Activated CD4-positive, alpha-beta memory T cell treated with anti-CD3 and anti-CD28 coated beads, Interleukin-2, amount 10 ng/mL, durations not matched to agents 7 days and 5 days (primary cell): ENCODE data around the gene GPR17. TPM values are rescaled to one million over a fixed set of nuclear protein-coding genes. Genes with fewer than 3 reads are reported as not detected.

Source experiments
- CTCF ChIA-PET: fragments of 350-600 bp; sonication (Branson Sonifier 250); formaldehyde crosslinking; loops from one replicate; lab custom pipeline; 2021; ENCODE audit warnings: antibody characterized with exemption, inconsistent platforms; lab: Charles Lee
- POLR2A ChIA-PET: fragments of 350-600 bp; sonication (Branson Sonifier 250); formaldehyde crosslinking; loops from one replicate; lab custom pipeline; 2021; ENCODE audit warnings: antibody characterized with exemption; lab: Charles Lee
- DNase-seq: peaks from one replicate; pipeline ENCODE4 v3.0.0-alpha.2; 2020
- H3K27ac Mint-ChIP-seq: one replicate; pipeline ENCODE4 v1.8.0; 2021; ENCODE audit warnings: mild to moderate bottlenecking, mixed read lengths
- H3K27me3 Mint-ChIP-seq: one replicate; pipeline ENCODE4 v1.8.0; 2021; ENCODE audit warnings: mixed read lengths
- H3K36me3 Mint-ChIP-seq: one replicate; pipeline ENCODE4 v1.8.0; 2021; ENCODE audit warnings: low read depth, mixed read lengths
- H3K4me1 Mint-ChIP-seq: one replicate; pipeline ENCODE4 v1.8.0; 2021; ENCODE audit warnings: mixed read lengths
- H3K4me3 Mint-ChIP-seq: one replicate; pipeline ENCODE4 v1.8.0; 2021; ENCODE audit warnings: mild to moderate bottlenecking, mixed read lengths
- H3K9me3 Mint-ChIP-seq: one replicate; pipeline ENCODE4 v1.8.0; 2021; ENCODE audit warnings: mixed read lengths
- total RNA-seq, 2 experiments: library from RNA; stranded (reverse); gene quantifications; one replicate each; pipeline ENCODE4 v1.2.3, GENCODE V29; 2021

GPR17 gene
- total RNA-seq, 2 experiments from 2014 or later, result not detected

DNA sequence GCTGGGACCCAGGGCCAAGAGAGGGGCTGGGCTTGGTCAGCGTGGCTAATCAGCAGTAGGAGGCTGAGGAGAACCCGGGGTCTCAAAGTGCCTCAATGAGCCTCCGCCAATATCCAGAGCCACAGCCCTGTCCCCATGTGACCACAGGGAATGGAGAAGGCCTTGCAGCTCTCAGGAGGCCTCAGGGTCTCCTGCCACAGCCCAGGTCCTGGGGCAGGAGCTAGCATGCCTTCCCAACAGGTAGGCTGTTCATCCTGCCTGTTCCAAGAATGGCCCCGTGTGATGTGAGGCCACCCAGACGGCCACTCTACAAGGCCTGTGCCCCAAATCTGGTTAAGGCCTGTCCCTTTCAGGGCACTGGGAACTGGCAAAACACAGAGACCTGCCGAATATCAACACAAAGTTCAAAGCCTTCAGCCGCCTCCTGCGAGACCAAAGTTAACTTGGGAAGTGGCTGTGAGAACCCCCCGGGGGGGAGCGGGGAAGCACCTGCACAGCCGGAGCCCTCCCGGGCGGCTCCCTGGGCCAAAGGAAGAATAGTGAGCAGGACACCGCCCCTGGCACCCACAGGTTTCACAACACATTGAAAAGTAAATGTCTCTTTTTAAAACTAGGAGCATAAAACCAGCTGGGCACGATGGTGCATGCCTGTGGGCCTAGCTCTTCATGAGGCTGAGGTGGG lies 33.9 kb downstream of the GPR17 start:
- peaks cover 5% of the 10 kb centered on the region for H3K4me1 Mint-ChIP-seq
- H3K27me3 Mint-ChIP-seq, result peaks cover 40% of the 10 kb centered on the region
- no peaks in the 10 kb centered on the region for H3K9me3 Mint-ChIP-seq
- ChIA-PET CTCF (no interaction called here), POLR2A (no interaction called here)
- H3K36me3 Mint-ChIP-seq, result no peaks in the 10 kb centered on the region
- DNase-seq, result no peak
- H3K4me3 Mint-ChIP-seq, result no peak overlapping the region
- no peak overlapping the region for H3K27ac Mint-ChIP-seq

DNA sequence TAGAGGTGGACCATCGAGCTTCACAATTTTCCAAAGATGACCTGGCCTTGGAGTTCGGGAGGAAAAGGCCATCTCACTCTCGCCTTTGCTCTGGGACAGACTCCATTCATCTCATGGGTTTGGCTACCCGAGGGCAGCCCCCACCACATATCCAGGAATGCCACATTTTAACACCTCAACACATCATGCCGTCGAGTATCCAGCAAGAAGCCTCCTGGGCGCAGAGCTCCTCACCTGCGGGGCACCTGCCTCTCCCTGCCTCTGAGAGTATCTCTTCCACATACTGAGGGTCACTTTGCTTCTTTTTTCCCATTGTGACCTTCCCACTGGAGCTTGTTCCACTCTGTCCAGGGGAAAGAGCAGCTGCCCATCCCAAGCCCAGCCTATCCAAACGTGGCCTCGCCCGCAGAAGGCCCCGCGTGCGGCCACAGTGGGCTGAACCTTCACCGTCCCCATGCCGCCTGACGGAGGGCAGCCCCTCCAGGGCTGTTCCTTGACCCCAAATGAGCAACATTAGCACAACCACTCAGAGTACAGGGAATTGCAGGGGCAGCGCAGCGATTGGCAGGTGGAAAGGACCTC lies 34.8 kb downstream of the GPR17 start:
- Mint-ChIP-seq H3K36me3 (no peaks in the 10 kb centered on the region), H3K27ac (no peak overlapping the region)
- CTCF ChIA-PET, result interaction anchor here (0.7 kb wide), 1 partner anchor 90 kb away, joined by 3 read pairs; no protein-coding TSS in a partner anchor

DNA sequence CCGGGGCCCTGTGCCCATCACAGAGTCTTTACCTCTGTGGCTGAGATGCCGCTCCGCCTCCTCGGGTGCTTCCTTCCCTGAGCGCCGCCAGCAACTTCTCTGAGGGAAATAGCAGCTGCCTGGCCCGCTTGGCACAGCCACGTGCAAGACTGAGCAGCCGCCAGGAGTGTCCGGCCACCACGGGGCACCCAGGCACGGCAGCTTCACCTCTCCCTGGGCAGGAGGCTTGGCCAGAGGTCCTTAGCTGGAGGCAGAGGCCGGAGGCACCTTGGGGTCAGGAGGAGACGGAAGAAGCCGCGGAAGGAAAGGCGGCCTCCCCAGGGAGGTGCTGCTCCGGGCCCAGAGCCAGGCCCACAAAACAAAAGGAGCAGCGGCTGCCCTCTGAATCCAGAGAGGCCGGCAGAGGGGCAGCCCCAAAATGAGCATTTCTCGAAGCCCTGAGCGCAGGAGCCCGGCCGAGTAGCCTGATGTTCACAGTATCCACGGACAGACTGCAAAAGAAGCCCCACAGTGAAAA lies 35.4 kb downstream of the GPR17 start:
- Mint-ChIP-seq H3K36me3 (no peaks in the 10 kb centered on the region), H3K4me1 (no peaks in the 10 kb centered on the region), H3K27me3 (peaks cover 42% of the 10 kb centered on the region), H3K27ac (no peak overlapping the region), H3K4me3 (no peak overlapping the region), H3K9me3 (no peaks in the 10 kb centered on the region)
- ChIA-PET CTCF (no interaction called here), POLR2A (no interaction called here)
- no peak for DNase-seq

More for the DNA sequence above, 34.8 kb downstream of the GPR17 start:
- peaks cover 40% of the 10 kb centered on the region for H3K27me3 Mint-ChIP-seq
- no peaks in the 10 kb centered on the region for H3K9me3 Mint-ChIP-seq
- no peak for DNase-seq
- no peak overlapping the region for H3K4me3 Mint-ChIP-seq
- POLR2A ChIA-PET, result no interaction called here
- H3K4me1 Mint-ChIP-seq, result peaks cover 3% of the 10 kb centered on the region

DNA sequence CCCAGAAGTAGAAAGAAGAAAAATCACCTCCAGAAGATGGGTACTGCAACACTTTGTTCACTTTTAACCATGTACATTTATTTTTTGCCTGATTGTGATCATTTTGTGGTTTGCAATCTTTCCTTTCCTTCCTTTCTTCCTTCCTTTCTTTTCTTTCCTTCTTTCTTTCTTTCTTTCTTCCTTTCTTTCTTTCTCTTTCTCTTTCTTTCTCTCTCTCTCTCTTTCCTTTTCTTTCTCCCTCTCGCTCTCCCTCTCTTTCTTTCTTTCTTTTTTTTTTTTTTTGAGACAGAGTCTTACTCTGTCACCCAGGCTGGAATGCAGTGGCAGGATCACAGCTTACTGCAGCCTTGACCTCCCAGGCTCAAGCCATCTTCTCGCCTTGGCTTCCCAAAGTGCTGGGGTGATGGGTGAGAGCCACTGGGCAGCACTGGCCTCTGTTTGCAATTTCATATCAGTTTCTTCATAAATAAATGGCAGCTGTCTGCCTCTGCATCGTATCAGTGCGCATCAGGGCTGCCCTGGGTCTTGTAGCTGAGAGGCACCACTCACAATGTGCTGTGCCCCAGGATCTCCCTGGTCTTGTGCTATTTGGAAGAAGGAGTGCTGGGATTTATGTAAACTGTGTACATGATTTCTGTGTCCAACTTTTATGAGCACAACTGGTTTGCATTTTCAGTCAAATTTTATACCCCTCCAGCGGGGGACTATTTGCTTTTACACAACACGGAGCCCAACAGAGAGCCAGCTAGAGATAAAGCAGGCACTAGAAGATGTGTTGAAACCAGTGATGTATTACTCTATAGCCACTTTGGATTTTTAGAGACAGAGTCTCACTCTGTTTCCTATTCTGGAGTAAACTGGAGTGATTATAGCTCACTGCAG lies 36.3 kb downstream of the GPR17 start:
- no peak for DNase-seq
- H3K9me3 Mint-ChIP-seq, result no peaks in the 10 kb centered on the region
- H3K27me3 Mint-ChIP-seq, result peaks cover 40% of the 10 kb centered on the region
- no peak overlapping the region for H3K27ac Mint-ChIP-seq
- no peaks in the 10 kb centered on the region for H3K36me3 Mint-ChIP-seq
- no peaks in the 10 kb centered on the region for H3K4me1 Mint-ChIP-seq
- CTCF ChIA-PET, result interaction anchor here (1.8 kb wide), 1 partner anchor 91 kb away, joined by 3 read pairs; no protein-coding TSS in a partner anchor
- POLR2A ChIA-PET, result interaction anchor here (1.6 kb wide), 1 partner anchor 20 kb away, joined by 5 read pairs; no protein-coding TSS in a partner anchor
- no peak overlapping the region for H3K4me3 Mint-ChIP-seq

DNA sequence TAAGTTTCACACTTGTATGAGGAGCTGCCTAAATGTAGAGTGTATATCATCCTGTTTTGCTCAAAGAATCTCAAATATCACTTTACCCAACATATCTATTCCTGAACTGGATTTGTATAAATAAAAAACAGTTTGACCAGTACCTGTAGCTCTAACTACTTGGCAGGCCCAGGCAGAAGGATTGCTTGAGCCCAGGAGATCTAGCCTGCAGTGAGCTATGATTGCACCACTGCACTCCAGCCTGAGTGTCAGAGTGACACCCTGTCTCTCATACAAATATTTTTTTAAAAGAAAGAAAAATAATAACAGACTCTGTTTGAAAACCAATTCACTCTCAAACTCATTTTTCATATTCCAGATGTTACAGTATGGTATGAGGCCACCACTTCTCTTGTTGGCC lies 37.1 kb downstream of the GPR17 start:
- H3K9me3 Mint-ChIP-seq, result no peaks in the 10 kb centered on the region
- H3K27ac Mint-ChIP-seq, result no peak overlapping the region
- peaks cover 31% of the 10 kb centered on the region for H3K27me3 Mint-ChIP-seq
- no peak for DNase-seq
- H3K36me3 Mint-ChIP-seq, result no peaks in the 10 kb centered on the region
- H3K4me1 Mint-ChIP-seq, result no peaks in the 10 kb centered on the region
- H3K4me3 Mint-ChIP-seq, result no peak overlapping the region
- ChIA-PET CTCF (interaction anchor here (1.8 kb wide), 1 partner anchor 92 kb away, joined by 3 read pairs; no protein-coding TSS in a partner anchor), POLR2A (interaction anchor here (0.9 to 1.6 kb wide), 2 partner anchors 19 to 21 kb away, joined by 3 to 5 read pairs; no protein-coding TSS in a partner anchor)

DNA sequence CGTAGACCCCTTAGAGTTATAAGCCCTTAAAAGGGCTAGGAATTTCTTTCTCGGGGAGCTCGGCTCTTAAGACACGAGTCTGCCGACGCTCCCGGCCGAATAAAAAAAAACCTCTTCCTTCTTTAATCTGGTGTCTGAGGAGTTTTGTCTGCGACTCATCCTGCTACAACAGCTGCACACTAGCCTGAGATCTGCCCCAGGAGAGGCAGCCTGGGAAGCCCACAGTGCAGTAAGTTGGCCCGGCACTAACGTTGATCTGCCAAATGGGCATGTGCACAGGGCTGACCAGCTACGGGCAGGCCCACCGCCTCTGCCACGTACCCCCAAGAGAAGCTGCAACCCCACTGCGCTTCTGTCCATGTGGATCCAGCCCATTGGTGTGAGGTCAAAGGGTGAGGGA lies 37.8 kb downstream of the GPR17 start:
- H3K4me1 Mint-ChIP-seq, result no peaks in the 10 kb centered on the region
- DNase-seq, result no peak
- ChIA-PET POLR2A (interaction anchor here (0.9 to 1.6 kb wide), 2 partner anchors 18 to 20 kb away, joined by 3 to 5 read pairs; no protein-coding TSS in a partner anchor), CTCF (interaction anchor here (1.8 kb wide), 1 partner anchor 93 kb away, joined by 3 read pairs; no protein-coding TSS in a partner anchor)
- peaks cover 24% of the 10 kb centered on the region for H3K27me3 Mint-ChIP-seq
- H3K4me3 Mint-ChIP-seq, result no peak overlapping the region
- no peak overlapping the region for H3K27ac Mint-ChIP-seq
- H3K9me3 Mint-ChIP-seq, result peaks cover 4% of the 10 kb centered on the region
- H3K36me3 Mint-ChIP-seq, result peaks cover 2% of the 10 kb centered on the region

DNA sequence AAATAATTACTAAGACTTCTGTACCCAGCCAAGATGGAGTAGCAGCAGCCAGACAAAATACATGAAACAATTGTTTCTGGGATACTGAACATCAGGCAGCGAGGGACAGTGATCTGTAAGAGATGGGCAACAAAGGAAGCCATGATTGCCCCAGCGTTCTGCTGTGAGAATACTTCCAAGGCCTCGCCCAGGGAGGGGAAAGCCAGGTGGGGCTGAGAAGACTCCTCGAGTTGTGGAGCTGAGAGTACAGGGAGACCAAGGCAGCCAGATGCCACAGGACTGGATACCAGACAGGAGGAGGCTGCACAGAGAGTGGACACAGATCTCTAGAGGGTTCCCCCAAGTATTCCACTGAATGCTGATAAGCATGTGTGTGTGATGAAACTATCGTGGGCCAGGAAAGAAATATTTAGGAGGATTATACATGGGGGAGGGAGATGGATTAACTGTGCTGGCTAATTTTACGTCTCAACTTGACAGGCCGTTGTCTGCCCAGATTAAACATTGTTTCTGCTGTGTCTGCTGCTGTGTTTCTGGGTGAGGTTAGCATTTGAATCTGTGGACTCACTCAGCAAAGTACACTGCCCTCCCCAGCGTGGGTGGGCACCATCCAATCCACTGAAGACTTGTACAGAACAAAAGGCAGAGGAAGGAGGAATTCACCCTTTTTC lies 39.6 kb downstream of the GPR17 start:
- DNase-seq, result no peak
- ChIA-PET CTCF (no interaction called here), POLR2A (no interaction called here)
- Mint-ChIP-seq H3K9me3 (peaks cover 8% of the 10 kb centered on the region), H3K36me3 (peaks cover 3% of the 10 kb centered on the region), H3K27me3 (peaks cover 22% of the 10 kb centered on the region), H3K27ac (no peak overlapping the region), H3K4me1 (no peaks in the 10 kb centered on the region), H3K4me3 (no peak overlapping the region)

DNA sequence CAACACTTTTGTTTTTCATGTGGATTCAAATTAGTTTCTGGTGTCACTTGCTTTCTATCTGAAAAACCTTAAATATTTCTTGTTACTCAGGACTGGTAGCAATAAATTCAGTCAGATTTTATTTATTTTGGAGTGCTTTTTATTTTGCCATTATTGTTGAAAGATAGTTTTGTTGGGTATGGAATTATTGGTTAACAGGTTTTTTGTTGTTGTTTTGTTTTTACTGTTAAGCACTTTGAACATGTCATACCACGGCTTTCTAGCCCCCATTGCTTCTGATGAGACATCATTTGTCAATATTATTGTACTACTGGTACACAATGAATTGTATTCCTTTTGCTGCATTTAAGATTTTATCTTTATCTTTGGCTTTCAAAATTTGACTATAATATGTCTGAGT lies 42.5 kb downstream of the GPR17 start:
- no peaks in the 10 kb centered on the region for H3K4me1 Mint-ChIP-seq
- H3K4me3 Mint-ChIP-seq, result no peak overlapping the region
- ChIA-PET CTCF (no interaction called here), POLR2A (no interaction called here)
- peaks cover 15% of the 10 kb centered on the region for H3K27me3 Mint-ChIP-seq
- H3K27ac Mint-ChIP-seq, result no peak overlapping the region
- DNase-seq, result no peak
- peaks cover 16% of the 10 kb centered on the region for H3K9me3 Mint-ChIP-seq
- H3K36me3 Mint-ChIP-seq, result peaks cover 11% of the 10 kb centered on the region

DNA sequence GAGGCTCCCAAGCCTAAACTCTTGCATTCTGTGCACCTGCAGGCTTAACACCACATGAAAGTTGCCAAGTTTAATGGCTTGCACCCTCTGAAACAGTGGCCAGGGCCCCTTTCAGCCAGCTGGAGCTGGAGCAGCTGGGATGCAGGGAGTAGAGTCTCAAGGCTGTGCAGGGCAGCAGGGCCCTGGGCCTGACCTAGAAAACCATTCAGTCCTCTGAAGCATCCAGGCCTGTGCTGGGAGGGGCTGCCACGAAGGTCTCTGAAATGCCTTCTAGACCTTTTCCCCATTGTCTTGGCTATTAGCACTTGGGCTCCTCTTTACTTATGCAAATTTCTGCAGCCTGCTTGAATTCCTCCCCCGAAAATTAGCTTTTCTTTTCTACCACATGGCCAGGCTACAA lies 44.7 kb downstream of the GPR17 start:
- H3K4me1 Mint-ChIP-seq, result no peaks in the 10 kb centered on the region
- no peak overlapping the region for H3K4me3 Mint-ChIP-seq
- H3K27ac Mint-ChIP-seq, result no peak overlapping the region
- DNase-seq, result no peak
- H3K9me3 Mint-ChIP-seq, result peaks cover 16% of the 10 kb centered on the region
- peaks cover 13% of the 10 kb centered on the region for H3K27me3 Mint-ChIP-seq
- POLR2A ChIA-PET, result interaction anchor here (1.4 kb wide), 1 partner anchor 12 kb away, joined by 4 read pairs; no protein-coding TSS in a partner anchor
- peaks cover 11% of the 10 kb centered on the region for H3K36me3 Mint-ChIP-seq
- CTCF ChIA-PET, result no interaction called here

DNA sequence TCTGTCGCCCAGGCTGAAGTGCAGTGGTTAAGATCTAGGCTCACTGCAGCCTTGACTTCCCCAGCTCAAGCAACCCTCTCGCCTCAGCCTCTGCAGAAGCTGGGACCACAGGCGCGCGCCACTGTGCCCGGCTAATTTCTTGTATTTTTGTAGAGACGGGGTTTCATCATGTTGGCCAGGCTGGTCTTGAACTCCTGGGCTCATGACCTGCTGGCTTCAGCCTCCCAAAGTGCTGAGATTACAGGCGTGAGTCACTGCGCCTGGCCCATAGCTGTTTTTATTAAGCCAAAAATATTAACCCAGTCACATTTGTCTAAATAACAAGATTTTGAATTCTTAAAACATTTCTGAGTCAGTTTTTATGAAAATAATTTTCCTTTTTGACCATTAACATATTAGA lies 49.0 kb downstream of the GPR17 start:
- no peak overlapping the region for H3K27ac Mint-ChIP-seq
- H3K4me1 Mint-ChIP-seq, result no peaks in the 10 kb centered on the region

DNA sequence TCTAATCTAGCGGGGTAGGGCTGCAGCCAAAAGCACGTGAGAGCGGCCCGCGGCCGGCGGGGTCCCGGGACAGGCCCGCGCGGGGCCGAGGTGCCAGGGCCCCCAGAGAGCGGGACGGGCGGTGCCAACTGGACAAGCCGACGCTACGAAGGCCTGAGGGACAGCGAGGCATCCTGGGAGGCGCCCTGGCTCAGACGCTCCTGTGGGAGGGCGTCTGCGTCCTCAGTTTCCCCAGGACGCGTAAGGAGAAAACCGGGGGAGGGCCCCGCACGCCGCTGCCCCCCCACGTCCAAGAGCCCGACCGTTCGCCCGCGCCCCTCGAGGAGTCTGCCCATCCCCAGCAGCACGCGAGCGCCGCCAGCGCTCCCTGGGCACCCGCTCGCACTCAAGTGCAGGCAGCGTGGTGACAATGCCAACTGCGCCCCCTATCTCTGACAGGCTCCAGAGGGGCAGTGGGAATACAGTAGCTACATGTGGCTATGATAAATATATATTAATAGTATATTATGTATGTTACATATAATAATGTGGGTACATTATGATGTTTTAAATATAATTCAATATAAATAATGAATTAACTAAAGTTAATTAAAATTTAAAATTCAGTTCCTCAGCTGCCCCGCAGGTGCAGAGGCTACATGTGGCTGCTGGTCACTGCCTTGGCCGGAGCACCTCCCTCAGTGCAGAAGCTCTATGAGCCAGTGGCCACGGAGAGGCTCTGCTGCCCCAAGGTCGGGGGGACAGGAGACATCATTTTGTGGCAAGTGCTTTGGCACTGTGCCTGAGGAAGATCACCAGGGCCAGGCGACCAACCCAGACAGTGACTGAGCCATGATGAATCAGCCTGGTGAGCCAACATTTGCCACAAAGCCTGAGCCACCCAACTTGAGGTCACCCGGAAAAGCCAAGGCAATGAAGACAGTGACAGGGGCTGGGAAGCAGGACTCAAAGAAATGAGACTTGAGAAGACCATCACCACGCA lies 49.8 kb downstream of the GPR17 start:
- no peak overlapping the region for H3K27ac Mint-ChIP-seq
- no peaks in the 10 kb centered on the region for H3K27me3 Mint-ChIP-seq
- peak; percentile 53 for DNase-seq
- H3K4me3 Mint-ChIP-seq, result no peak overlapping the region
- H3K9me3 Mint-ChIP-seq, result peaks cover 8% of the 10 kb centered on the region
- CTCF ChIA-PET, result no interaction called here
- POLR2A ChIA-PET, result no interaction called here
- H3K4me1 Mint-ChIP-seq, result peaks cover 8% of the 10 kb centered on the region
- H3K36me3 Mint-ChIP-seq, result peaks cover 8% of the 10 kb centered on the region

More for the DNA sequence above, 49.0 kb downstream of the GPR17 start:
- POLR2A ChIA-PET, result no interaction called here
- CTCF ChIA-PET, result no interaction called here
- no peak for DNase-seq
- no peaks in the 10 kb centered on the region for H3K27me3 Mint-ChIP-seq
- peaks cover 10% of the 10 kb centered on the region for H3K9me3 Mint-ChIP-seq
- peaks cover 8% of the 10 kb centered on the region for H3K36me3 Mint-ChIP-seq
- no peak overlapping the region for H3K4me3 Mint-ChIP-seq
